GM08714 (cell line): Measurements from ENCODE around the gene MMP20.

Experiments used
- H3K4me3 ChIP-seq: fragments of 200-500 bp; sonication (Bioruptor generic); 2 replicates; pipeline ENCODE4 v1.5.1; 2014; ENCODE audit warnings: mild to moderate bottlenecking, low read length, inconsistent platforms
- ZNF274 ChIP-seq: IDR thresholded peaks from 2 replicates; pipeline ENCODE4 v1.6.1; 2012; ENCODE audit warnings: mild to moderate bottlenecking, low read depth, low read length

Gene MMP20

GRCh38 chr11:102590276-102591049 lies 34.7 kb downstream of the MMP20 start:
- H3K4me3 ChIP-seq, result no peak overlapping the region
- TF ChIP-seq ZNF274, result no peak

GRCh38 chr11:102589047-102589459 lies 36.1 kb downstream of the MMP20 start:
- no peak for TF ChIP-seq ZNF274
- H3K4me3 ChIP-seq, result no peak overlapping the region

- no peak for TF ChIP-seq ZNF274
- no peak overlapping the region for H3K4me3 ChIP-seq
These were observed 37.4 kb downstream of the MMP20 start for GRCh38 chr11:102587722-102588121.

- no peak overlapping the region for H3K4me3 ChIP-seq
- no peak for TF ChIP-seq ZNF274
These were observed 41.8 kb downstream of the MMP20 start for GRCh38 chr11:102583141-102583873.

- TF ChIP-seq ZNF274, result no peak
- H3K4me3 ChIP-seq, result no peak overlapping the region
These were observed 43.0 kb downstream of the MMP20 start for GRCh38 chr11:102582140-102582539.

DNA sequence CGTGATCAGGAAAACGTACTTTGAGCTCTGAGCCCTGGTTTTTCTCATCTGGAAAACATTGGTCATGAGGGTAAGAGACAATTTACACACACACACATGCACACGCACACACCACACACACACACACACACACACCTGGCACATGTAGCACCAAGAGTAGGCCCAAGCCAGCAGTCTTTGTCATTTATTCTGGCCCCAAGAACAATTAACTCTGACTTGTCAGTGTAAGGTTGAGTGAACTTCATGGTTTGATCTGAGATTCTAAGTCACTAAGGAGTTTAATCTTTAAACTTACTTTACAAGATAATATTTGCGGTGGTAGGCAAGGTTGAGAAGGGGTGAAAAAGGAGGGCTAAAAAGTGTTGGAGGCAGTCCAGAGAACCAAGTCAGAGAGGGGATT lies 44.1 kb downstream of the MMP20 start:
- no peak overlapping the region for H3K4me3 ChIP-seq
- TF ChIP-seq ZNF274, result no peak

DNA sequence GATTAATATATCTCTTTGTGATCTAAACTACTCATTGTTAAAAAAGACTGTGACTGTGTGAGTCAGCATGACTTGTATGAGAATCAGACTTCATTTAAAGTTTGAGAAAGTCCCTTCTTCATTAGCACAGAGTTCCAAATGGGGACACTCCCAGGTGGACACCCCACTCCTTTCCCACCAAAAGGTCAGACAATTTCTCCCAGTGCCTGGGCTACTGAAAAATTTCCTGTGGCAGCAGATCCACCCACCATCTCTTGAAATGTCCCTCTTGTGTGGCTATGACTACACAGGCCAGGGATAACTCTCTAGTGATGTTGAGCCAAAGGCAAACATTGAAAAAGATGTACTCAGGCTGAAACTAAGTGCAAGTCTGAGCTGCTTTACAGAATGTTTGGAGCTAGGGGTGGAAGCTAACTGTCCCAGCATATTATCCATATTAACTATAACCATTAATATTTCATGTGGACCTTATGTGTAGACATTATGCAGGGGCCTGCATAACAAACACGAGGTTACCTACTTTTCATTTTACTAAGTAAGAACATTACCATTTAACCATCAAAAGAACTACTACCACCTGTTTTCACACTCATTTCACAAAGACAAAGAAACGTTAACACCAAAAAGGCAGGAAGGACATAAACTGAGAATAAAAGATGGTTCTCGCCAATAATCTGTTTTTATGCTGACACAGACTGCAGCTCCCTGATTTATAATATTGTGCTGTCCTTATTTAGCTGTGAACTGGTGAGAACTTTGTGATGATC lies 44.8 kb downstream of the MMP20 start:
- no peak overlapping the region for H3K4me3 ChIP-seq
- TF ChIP-seq ZNF274, result no peak

DNA sequence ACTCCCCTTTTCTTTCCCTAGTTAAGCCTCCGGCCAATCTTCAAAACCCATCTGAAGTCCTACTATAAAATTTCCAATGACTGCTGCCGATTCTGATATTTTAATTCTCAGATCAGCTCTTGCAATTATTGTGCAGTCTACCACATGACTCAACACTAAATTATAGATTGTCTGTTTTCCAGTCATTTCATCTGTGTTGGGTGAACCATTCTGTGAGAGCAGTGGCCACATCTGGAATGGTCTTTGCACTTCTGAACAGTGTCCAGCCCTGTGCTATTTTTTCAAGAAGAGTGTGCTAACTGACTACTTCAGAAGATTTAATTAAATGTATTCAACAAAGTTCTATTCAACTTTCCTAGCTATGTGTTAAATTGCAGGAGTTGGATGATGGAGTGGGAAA lies 47.4 kb downstream of the MMP20 start:
- TF ChIP-seq ZNF274, result no peak
- no peak overlapping the region for H3K4me3 ChIP-seq

DNA sequence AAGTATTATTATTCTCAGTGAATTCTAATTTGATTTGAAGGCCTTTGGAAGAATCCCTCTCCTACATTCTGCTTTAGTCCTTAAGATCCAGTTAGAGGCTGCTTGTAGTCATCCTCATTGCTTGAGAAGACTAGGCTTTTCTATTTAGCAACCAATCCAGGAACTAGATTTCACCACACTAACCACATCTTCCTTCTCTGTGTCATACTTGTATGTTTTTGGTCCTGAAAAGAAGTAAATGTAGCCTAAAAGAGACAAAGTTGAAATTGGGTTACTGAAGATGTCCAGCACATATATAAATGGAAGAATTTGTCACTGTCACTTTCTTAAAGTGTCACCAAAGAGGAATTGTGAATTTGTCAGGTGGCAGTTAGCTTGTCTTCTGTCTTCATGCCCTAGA lies 48.0 kb downstream of the MMP20 start:
- TF ChIP-seq ZNF274, result no peak
- H3K4me3 ChIP-seq, result no peak overlapping the region

DNA sequence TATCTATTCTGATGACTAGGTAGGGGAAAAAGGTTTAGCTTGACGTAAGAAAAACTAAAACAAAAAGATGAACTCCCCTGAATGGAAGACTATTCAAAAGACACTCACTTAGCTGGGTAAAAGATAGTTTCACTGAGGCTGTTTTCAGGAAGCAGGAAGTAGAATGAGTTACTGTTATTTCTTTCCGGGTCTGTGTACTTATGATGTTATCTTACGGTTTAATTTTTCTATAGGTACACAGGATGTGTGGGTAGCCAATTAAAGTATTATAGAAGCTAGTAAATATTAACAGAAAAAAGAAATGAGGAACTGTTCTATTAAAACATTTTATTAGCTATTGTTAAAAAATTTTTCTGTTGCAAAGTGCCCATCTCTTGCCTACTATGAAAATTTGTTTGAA lies 48.8 kb downstream of the MMP20 start:
- no peak for TF ChIP-seq ZNF274
- H3K4me3 ChIP-seq, result no peak overlapping the region

DNA sequence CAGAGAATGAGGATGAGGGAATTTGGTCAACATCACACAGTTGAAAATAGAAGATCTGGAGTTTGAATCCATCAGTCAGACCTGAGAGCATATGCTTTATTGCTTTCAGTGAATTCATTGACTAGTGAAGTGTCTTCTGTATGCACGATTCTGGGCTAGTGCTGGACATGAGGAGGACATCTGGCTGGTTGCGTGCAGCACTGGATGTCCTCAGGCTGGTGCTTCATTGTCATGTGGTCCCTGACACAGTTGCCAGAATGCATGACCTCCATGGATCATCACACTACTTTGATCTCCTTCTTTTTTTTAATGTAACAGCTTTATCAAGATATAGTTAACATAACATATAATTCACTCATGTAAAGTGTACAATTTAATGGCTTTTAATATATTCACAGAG lies 50.1 kb downstream of the MMP20 start:
- TF ChIP-seq ZNF274, result no peak
- no peak overlapping the region for H3K4me3 ChIP-seq

DNA sequence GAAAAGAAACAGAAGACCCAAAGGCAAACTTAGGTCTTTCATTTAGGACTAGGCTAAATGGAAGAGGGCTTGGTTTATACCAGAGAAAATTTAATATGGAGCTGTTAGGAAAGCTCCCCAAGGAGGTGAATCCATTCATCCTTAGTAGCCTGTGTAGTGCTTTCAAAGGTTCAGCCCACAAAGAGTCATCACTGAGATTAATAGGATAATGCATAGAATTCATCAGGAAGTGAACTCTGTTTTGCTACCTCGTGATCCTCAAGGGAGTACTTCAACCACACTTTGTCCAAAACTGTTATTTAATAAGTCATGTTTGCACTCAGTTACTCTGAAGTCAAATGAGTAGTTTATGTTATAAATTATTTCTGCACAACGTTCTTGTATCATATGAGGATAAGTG lies 51.3 kb downstream of the MMP20 start:
- no peak for TF ChIP-seq ZNF274
- no peak overlapping the region for H3K4me3 ChIP-seq

DNA sequence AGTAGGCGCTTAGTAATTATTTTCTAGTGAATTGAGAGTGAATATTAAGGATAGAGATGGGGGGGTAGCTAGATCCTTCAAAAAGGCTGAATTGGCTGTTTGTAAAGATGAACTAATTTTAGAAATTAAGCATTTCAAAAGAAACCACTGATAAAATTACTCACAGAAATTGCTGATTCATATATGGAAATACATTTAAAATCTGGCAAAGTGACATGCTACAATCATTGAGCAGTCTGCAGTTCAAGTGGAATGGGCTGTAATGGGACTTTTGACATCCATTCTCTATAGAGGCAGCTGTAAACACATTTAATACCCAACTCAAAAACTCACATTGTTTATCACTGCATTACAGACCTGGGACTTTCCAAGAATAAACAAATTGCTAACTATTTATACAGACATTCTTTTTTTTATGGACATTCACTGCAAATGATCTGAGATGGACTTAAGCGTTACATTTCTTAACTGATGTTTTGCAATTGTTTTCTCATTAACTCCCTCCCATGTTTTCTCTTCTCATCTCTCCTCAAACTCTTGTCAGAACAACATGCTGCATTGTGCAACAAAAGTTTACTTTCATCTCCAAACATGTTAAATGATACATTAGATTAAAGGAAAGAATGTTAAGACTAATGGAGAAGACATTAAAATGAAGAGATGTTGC lies 52.4 kb downstream of the MMP20 start:
- no peak for TF ChIP-seq ZNF274
- no peak overlapping the region for H3K4me3 ChIP-seq

- no peak for TF ChIP-seq ZNF274
- no peak overlapping the region for H3K4me3 ChIP-seq
These were observed 56.3 kb downstream of the MMP20 start for GRCh38 chr11:102568851-102569250.

DNA sequence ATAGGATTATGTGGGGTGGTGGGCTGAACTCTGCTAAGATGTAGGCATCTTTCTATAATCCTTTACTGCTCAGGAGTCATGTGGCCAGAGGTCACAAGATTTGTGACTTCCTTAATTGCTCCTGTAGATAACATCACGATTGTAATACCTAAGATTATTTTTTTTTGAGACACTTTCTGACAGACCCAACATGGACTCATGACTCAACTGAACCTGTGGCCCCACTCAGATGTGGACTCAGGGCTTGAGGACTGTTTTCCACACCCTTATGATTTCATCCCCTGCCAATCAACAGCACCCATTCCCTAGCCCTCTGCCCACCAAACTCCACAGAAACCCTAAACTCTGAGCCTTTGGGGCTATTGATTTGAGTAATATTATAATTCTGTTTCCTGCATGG lies 59.0 kb downstream of the MMP20 start:
- no peak overlapping the region for H3K4me3 ChIP-seq
- TF ChIP-seq ZNF274, result no peak
